HG03378 (cell line): Measurements from ENCODE around the gene E2F6.

ENCODE experiments used
- ATAC-seq: cut with Tn5 transposase; IDR thresholded peaks from one replicate; pipeline ENCODE4 v1.9.1; 2021; ENCODE audit warnings: mild to moderate bottlenecking, moderate library complexity; ENCODE audit not compliant: unreplicated experiment

E2F6 gene

DNA sequence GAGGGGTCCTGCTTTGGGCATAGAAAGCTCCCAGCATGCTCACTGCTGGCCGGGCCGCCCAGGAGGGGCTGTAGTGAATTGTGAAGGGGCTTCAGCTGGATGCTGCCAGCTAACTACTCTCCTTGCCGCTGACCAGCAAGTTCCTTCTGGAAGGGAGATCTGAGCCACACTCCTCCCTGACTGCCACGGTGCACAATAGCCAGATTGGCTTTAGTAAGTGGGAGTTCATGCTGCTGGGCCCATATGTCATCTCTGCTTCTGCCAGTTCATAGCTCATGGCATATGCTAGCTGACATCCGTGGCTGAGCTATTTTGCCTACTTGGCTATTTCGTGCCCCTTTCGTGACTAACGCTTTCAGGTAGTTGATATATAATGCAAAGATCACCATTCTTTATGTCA lies 69.9 kb downstream of the E2F6 start:
- no peak for ATAC-seq

DNA sequence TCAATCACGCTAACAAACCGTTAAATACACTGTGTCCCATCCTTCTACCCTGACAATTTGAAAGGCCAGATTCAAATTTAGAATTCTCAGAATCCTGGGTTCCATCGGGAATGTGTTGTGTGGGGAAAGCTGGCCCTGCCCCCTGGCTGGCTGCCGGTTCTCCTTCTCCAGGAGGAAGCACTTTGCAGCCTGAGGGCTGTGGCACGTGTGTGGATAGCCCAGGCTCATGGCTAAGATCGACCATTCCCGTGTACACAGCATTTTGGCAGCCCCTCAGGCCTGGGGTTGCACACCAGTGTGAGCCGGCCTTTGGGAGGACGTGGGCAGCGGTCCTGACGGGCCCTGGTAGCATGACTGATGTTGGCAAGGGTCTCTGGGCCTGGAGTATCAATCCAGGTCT lies 70.6 kb downstream of the E2F6 start:
- no peak for ATAC-seq
